Esophagus muscularis mucosa (tissue), 4 donors: Measurements from ENCODE around the gene SEMA6A.

Source experiments
- EP300 ChIP-seq: sonication (generic); formaldehyde crosslinking; IDR thresholded peaks from one replicate; pipeline ENCODE4 v1.6.1; 2017; ENCODE audit warnings: antibody characterized with exemption
- POLR2A ChIP-seq: fragments of 450-650 bp; IDR thresholded peaks from one replicate; pipeline ENCODE4 v1.6.1; 2017; ENCODE audit warnings: antibody characterized with exemption, moderate library complexity, mild to moderate bottlenecking, low read depth
- POLR2AphosphoS5 ChIP-seq, 2 donors: sonication (generic); formaldehyde crosslinking; IDR thresholded peaks; one replicate each; pipeline ENCODE4 v1.6.1; 2017; ENCODE audit warnings: antibody characterized with exemption in 2 of 2
- TF ChIP-seq, protein P1 (sequence below), 3 experiments: fragments of 200-600 bp in 2 of 3; fragments of 450-650 bp in 1 of 3; sonication (generic) in 2 of 3; IDR thresholded peaks; one replicate each; pipeline ENCODE4 v1.5.1; 2017 to 2019; ENCODE audit warnings: antibody characterized with exemption in 3 of 3, mild to moderate bottlenecking in 2 of 3, moderate library complexity in 1 of 3

DNA sequence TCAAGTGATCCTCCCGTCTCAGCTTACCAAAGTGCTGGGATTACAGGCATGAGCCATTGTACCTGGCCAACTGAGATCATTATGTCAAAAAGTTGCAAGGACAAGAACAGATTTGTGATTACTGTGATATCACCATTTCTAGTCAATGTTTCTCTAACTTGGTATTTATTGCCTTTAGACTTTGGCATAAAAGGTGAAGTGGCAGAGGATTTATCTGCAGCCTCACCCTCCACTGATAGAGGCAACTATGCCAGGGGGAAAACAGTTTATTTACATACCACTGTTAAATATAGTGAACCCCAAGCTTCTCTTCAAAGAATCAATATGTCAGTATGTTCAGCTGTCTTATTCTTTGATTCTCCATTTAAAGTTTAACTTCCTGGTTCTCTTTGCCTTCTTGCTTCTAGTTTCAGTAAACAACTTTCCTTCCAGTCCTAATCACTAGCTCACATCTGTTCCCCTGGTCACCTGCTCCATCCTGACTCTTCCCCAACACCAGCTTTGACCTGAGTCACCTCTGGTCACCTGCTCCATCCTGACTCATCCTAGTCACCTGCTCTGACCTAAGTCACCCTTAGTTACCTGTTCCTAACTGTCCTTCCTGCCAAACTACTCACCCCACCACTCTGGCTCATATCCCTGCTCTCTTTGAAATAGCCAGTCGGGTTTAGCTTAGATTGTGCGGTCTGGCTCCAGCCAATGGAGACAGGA, 29.9 kb downstream of the SEMA6A start:
- TF ChIP-seq EP300 (no peak), POLR2A (no peak), POLR2AphosphoS5 (IDR thresholded peaks at IDR 0.05) (no peak)
- TF ChIP-seq, protein P1, sequence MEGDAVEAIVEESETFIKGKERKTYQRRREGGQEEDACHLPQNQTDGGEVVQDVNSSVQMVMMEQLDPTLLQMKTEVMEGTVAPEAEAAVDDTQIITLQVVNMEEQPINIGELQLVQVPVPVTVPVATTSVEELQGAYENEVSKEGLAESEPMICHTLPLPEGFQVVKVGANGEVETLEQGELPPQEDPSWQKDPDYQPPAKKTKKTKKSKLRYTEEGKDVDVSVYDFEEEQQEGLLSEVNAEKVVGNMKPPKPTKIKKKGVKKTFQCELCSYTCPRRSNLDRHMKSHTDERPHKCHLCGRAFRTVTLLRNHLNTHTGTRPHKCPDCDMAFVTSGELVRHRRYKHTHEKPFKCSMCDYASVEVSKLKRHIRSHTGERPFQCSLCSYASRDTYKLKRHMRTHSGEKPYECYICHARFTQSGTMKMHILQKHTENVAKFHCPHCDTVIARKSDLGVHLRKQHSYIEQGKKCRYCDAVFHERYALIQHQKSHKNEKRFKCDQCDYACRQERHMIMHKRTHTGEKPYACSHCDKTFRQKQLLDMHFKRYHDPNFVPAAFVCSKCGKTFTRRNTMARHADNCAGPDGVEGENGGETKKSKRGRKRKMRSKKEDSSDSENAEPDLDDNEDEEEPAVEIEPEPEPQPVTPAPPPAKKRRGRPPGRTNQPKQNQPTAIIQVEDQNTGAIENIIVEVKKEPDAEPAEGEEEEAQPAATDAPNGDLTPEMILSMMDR (IDR thresholded peaks at IDR 0.05), result no peak
